ENCODE measurements around the gene ZBED6.

Gene ZBED6

DNA sequence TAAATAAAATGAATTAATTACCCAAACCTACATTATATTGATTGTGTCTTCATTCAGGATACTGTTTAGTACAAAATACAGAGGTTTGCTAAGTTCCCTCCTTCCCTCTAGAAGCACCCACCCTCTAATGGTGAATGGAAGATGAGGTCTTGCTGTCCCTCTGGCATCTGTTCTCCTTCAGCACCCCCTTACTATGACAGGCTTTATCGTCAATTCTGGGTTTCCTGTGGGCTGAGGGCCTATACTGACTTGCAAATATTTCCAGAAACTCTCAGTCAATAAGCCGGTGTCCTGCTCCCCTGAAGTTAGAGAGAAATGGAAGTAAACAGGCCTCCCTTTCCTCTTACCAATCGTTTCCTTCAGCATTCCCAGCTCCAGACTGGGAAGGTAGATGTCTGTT is 17.3 kb upstream of the ZBED6 start:
- H2AFZ ChIP-seq (ENCODE audit: low read length) = no peak overlapping the region
- H3K27ac ChIP-seq (ENCODE audit: low read length) = no peak overlapping the region
- H3K9ac ChIP-seq (ENCODE audit: low read length) = no peak overlapping the region
- TF ChIP-seq EZH2 (optimal IDR thresholded peaks at IDR 0.05; ENCODE audit: low read depth, low read length) (no peak), EZH2phosphoT487 (IDR thresholded peaks at IDR 0.05; ENCODE audit: low read length) (no peak)
- TF ChIP-seq, protein P1, sequence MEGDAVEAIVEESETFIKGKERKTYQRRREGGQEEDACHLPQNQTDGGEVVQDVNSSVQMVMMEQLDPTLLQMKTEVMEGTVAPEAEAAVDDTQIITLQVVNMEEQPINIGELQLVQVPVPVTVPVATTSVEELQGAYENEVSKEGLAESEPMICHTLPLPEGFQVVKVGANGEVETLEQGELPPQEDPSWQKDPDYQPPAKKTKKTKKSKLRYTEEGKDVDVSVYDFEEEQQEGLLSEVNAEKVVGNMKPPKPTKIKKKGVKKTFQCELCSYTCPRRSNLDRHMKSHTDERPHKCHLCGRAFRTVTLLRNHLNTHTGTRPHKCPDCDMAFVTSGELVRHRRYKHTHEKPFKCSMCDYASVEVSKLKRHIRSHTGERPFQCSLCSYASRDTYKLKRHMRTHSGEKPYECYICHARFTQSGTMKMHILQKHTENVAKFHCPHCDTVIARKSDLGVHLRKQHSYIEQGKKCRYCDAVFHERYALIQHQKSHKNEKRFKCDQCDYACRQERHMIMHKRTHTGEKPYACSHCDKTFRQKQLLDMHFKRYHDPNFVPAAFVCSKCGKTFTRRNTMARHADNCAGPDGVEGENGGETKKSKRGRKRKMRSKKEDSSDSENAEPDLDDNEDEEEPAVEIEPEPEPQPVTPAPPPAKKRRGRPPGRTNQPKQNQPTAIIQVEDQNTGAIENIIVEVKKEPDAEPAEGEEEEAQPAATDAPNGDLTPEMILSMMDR (IDR thresholded peaks at IDR 0.05; ENCODE audit: low read length) = no peak
- H3K9me3 ChIP-seq (replicated peaks; ENCODE audit: insufficient read depth, low read length) = no peaks in the 10 kb centered on the region
- H4K20me1 ChIP-seq (ENCODE audit: insufficient read depth, low read length) = no peaks in the 10 kb centered on the region
- peaks cover 14% of the 10 kb centered on the region; the same call in 1 of the 2 replicates for H3F3A ChIP-seq (ENCODE audit: insufficient read depth, low read length)
- no peaks in the 10 kb centered on the region for H3K27me3 ChIP-seq (replicated peaks; ENCODE audit: insufficient read depth, low read length)
- H3K4me2 ChIP-seq (ENCODE audit: low read depth, low read length) = no peak overlapping the region
- no peak overlapping the region for H3K4me3 ChIP-seq (ENCODE audit: low read length)
- H3K9me2 ChIP-seq (replicated peaks; ENCODE audit: insufficient read depth, low read length) = no peaks in the 10 kb centered on the region
- H3K79me2 ChIP-seq (ENCODE audit: low read length) = no peaks in the 10 kb centered on the region; the same call in 1 of the 2 replicates
- H3K4me1 ChIP-seq (ENCODE audit: low read length) = no peaks in the 10 kb centered on the region
- H3K36me3 ChIP-seq (replicated peaks; ENCODE audit: insufficient read depth, low read length) = peaks cover 18% of the 10 kb centered on the region
- DNase-seq = no peak

DNA sequence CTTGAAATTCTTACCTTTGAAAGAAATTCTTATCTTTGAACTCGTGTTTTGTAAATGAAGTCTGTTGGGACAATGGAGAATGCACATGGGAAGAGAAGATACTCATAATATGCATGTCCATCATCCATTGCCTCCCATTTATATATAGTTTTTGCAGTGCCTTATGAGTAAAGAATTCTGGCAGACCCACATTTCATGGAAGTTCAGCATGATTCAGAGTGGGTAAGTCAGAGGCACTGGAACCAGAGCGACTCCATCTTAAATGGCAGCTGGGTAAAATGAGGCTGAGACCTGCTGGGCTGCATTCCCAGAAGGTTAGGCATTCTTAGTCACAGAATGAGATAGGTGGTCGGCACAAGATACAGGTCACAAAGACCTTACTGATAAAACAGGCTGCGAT is 16.6 kb upstream of the ZBED6 start:
- peaks cover 14% of the 10 kb centered on the region; the same call in 1 of the 2 replicates for H3F3A ChIP-seq (ENCODE audit: insufficient read depth, low read length)
- no peaks in the 10 kb centered on the region for H3K27me3 ChIP-seq (replicated peaks; ENCODE audit: insufficient read depth, low read length)
- no peak for TF ChIP-seq EZH2phosphoT487 (IDR thresholded peaks at IDR 0.05; ENCODE audit: low read length)
- TF ChIP-seq, protein P1 (IDR thresholded peaks at IDR 0.05; ENCODE audit: low read length) = no peak
- TF ChIP-seq EZH2 (optimal IDR thresholded peaks at IDR 0.05; ENCODE audit: low read depth, low read length) = no peak
- H3K4me2 ChIP-seq (ENCODE audit: low read depth, low read length) = no peak overlapping the region
- H3K4me3 ChIP-seq (ENCODE audit: low read length) = no peak overlapping the region
- no peaks in the 10 kb centered on the region for H4K20me1 ChIP-seq (ENCODE audit: insufficient read depth, low read length)
- no peaks in the 10 kb centered on the region; the same call in 1 of the 2 replicates for H3K79me2 ChIP-seq (ENCODE audit: low read length)
- H3K9me2 ChIP-seq (replicated peaks; ENCODE audit: insufficient read depth, low read length) = no peaks in the 10 kb centered on the region
- no peaks in the 10 kb centered on the region for H3K4me1 ChIP-seq (ENCODE audit: low read length)
- H2AFZ ChIP-seq (ENCODE audit: low read length) = no peak overlapping the region
- no peak for DNase-seq
- H3K9ac ChIP-seq (ENCODE audit: low read length) = no peak overlapping the region
- H3K27ac ChIP-seq (ENCODE audit: low read length) = no peak overlapping the region
- H3K9me3 ChIP-seq (replicated peaks; ENCODE audit: insufficient read depth, low read length) = no peaks in the 10 kb centered on the region
- peaks cover 14% of the 10 kb centered on the region for H3K36me3 ChIP-seq (replicated peaks; ENCODE audit: insufficient read depth, low read length)

DNA sequence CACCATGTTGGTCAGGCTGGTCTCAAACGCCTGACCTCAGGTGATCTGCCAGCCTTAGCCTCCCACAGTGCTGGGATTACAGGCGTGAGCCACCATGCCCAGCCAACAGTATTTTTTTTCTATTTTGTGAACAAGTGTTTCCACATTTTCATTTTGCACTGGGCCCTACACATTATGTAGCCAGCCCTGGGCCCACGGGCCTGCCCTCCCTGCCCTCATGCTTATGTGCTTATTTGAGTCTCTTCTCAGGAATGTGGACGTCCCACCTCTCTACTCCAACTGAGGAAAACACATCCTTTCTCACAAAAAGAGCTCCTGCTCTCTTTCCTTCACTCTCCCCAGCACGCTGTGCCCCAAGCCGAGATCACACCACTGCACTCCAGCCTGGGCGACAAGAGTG is 13.5 kb upstream of the ZBED6 start:
- H3K27me3 ChIP-seq (replicated peaks; ENCODE audit: insufficient read depth, low read length) = no peaks in the 10 kb centered on the region
- H3K4me3 ChIP-seq (ENCODE audit: low read length) = no peak overlapping the region
- no peak for DNase-seq
- H4K20me1 ChIP-seq (ENCODE audit: insufficient read depth, low read length) = no peaks in the 10 kb centered on the region
- no peak overlapping the region for H3K9ac ChIP-seq (ENCODE audit: low read length)
- H3K79me2 ChIP-seq (ENCODE audit: low read length) = no peaks in the 10 kb centered on the region
- no peak overlapping the region for H3K4me2 ChIP-seq (ENCODE audit: low read depth, low read length)
- H3F3A ChIP-seq (ENCODE audit: insufficient read depth, low read length) = peaks cover 9% of the 10 kb centered on the region; the same call in 1 of the 2 replicates
- no peak overlapping the region for H3K27ac ChIP-seq (ENCODE audit: low read length)
- H3K9me2 ChIP-seq (replicated peaks; ENCODE audit: insufficient read depth, low read length) = no peaks in the 10 kb centered on the region
- no peaks in the 10 kb centered on the region for H3K4me1 ChIP-seq (ENCODE audit: low read length)
- H3K9me3 ChIP-seq (replicated peaks; ENCODE audit: insufficient read depth, low read length) = no peaks in the 10 kb centered on the region
- H3K36me3 ChIP-seq (replicated peaks; ENCODE audit: insufficient read depth, low read length) = no peaks in the 10 kb centered on the region
- no peak overlapping the region for H2AFZ ChIP-seq (ENCODE audit: low read length)
- TF ChIP-seq EZH2phosphoT487 (IDR thresholded peaks at IDR 0.05; ENCODE audit: low read length) (no peak), EZH2 (optimal IDR thresholded peaks at IDR 0.05; ENCODE audit: low read depth, low read length) (no peak)
- TF ChIP-seq, protein P1 (IDR thresholded peaks at IDR 0.05; ENCODE audit: low read length) = no peak

Data from MM.1S (cell line).